ENCODE measurements around the gene ELOA. TPM values are rescaled to one million over a fixed set of nuclear protein-coding genes. Genes with fewer than 3 reads are reported as not detected.

ELOA gene
- total RNA-seq, 4 donors from 2014 or later, result 38.2 to 58.2 (median 42.8) TPM

DNA sequence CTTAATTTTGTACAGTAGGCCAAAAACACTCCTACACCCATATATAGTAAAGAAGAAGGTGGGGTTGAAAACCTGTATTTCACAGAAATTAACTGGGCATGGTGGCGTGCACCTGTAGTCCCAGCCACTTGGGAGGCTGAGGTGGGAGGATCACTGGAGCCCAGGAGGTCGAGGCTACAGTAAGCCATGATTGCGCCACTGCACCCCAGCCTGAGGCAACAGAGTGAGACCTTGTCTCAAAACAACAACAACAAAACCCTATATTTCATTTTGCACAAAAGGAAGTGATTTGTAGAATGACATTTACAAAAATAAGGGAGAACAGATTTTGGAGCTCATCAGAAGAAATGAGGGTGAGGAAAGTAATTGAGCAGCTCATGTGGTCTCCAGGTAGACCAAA, 45.4 kb downstream of the ELOA start:
- Histone ChIP-seq H3K36me3 (peaks cover 49% of the 10 kb centered on the region), H3K4me1 (peaks cover 32% of the 10 kb centered on the region), H3K27me3 (no peaks in the 10 kb centered on the region), H3K27ac (no peak overlapping the region), H3K4me3 (no peak overlapping the region), H3K9me3 (no peaks in the 10 kb centered on the region)
- DNase-seq (ENCODE audit: low spot score in 2 of 2), result no peak
- 92% methylated on average over 3 of the region's 3 CpGs for WGBS
- TF ChIP-seq POLR2A (IDR thresholded peaks at IDR 0.05) (no peak), EP300 (IDR thresholded peaks at IDR 0.05) (no peak), POLR2AphosphoS5 (IDR thresholded peaks at IDR 0.05) (no peak)
- TF ChIP-seq, protein P1, sequence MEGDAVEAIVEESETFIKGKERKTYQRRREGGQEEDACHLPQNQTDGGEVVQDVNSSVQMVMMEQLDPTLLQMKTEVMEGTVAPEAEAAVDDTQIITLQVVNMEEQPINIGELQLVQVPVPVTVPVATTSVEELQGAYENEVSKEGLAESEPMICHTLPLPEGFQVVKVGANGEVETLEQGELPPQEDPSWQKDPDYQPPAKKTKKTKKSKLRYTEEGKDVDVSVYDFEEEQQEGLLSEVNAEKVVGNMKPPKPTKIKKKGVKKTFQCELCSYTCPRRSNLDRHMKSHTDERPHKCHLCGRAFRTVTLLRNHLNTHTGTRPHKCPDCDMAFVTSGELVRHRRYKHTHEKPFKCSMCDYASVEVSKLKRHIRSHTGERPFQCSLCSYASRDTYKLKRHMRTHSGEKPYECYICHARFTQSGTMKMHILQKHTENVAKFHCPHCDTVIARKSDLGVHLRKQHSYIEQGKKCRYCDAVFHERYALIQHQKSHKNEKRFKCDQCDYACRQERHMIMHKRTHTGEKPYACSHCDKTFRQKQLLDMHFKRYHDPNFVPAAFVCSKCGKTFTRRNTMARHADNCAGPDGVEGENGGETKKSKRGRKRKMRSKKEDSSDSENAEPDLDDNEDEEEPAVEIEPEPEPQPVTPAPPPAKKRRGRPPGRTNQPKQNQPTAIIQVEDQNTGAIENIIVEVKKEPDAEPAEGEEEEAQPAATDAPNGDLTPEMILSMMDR (IDR thresholded peaks at IDR 0.05), result no peak

DNA sequence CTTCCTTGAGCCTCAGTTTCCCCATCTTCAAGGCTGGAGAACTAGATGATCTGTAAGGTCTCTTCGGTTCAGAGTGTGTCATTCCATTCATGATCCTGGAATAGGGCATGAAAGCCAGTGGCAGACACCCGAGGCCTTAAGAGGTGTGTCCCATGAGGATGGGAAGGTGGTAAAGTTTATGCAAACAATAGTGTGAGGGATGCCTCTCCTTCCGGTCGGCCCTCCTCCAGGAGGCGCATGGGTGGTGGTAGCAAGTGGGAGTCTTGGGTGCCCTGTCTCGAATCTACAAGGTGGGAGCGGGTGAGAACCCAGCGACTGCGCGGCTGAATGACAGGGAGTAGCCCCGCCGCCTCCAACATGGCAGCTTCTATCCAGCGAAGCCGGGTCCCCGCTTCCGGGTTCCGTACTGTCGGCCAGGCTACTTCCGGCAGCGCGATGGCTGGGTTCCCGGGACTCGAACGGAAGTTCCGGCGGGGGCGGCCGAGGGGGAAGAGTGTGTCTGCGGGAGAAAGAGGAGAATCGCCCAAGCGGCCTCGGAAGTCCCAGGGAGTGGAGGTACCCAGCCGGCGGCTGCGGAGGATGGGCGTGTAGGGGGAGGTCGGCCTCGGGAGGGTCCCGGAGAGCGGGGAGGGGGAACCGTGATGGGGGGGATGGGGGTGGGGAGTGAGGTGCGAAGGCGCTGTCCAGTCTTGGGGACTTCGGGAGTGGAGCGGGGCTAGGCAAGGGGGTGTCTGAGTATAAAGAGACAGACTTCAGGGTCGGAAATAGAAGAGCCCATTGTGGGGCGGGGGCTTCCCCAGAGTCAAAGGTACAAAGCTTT, 47.6 kb downstream of the ELOA start, which contains the start of gene LYPLA2:
Gene LYPLA2 (plus strand): TSS at position 450 of the 820 bp plus-strand sequence. CDS start 1,538 bp downstream, outside the sequence.
- Histone ChIP-seq H3K4me1 (peaks cover 37% of the 10 kb centered on the region), H3K27ac (peak within 1 kb of the TSS; percentile 75), H3K4me3 (peak within 1 kb of the TSS; percentile 92), H3K27me3 (no peaks in the 10 kb centered on the region), H3K9me3 (no peaks in the 10 kb centered on the region), H3K36me3 (peaks cover 58% of the 10 kb centered on the region)
- WGBS, result 2% methylated on average over 30 of the region's 47 CpGs
- DNase-seq (ENCODE audit: low spot score in 2 of 2), result peak; percentile 97
- no peak for TF ChIP-seq EP300 (IDR thresholded peaks at IDR 0.05)
- TF ChIP-seq POLR2AphosphoS5 (IDR thresholded peaks at IDR 0.05), result peak in 2 of 3 donors; percentile 66 to 86
- no peak for TF ChIP-seq POLR2A (IDR thresholded peaks at IDR 0.05)
- TF ChIP-seq, protein P1 (IDR thresholded peaks at IDR 0.05), result no peak

DNA sequence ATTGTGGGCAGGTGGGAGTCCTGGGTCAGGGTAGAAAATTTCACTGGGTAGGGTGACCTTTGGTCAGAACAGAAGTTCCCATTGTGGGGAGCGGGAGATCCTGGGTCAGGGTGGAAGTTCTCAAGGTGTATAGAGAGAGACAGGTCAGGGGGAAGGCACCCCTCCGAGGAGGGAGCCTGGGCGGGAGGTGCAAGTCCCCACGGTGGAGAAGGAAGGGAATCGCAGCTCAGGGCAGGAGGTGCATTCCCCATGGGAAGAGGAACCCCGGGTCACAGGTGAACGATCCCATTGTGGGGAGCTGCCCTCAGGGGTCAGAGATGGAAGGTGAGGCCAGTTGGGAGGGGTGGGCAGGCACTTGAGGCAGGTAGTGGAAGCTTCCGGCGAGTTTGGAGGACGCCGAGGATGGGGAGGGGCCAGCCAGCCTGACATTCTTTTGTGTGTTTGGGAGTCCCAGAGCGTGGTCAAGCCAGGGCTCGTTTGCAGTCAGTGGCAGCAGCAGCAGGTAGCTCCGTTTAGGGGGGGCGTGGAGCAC, 48.3 kb downstream of the ELOA start:
- DNase-seq (ENCODE audit: low spot score in 2 of 2), result no peak
- no peaks in the 10 kb centered on the region for H3K27me3 ChIP-seq
- peaks cover 38% of the 10 kb centered on the region for H3K4me1 ChIP-seq
- peak overlapping the region; percentile 92 for H3K4me3 ChIP-seq
- H3K36me3 ChIP-seq, result peaks cover 58% of the 10 kb centered on the region
- H3K9me3 ChIP-seq, result no peaks in the 10 kb centered on the region
- H3K27ac ChIP-seq, result peak overlapping the region; percentile 75
- TF ChIP-seq POLR2AphosphoS5 (IDR thresholded peaks at IDR 0.05), result no peak
- TF ChIP-seq, protein P1 (IDR thresholded peaks at IDR 0.05), result no peak
- no peak for TF ChIP-seq EP300 (IDR thresholded peaks at IDR 0.05)
- no peak for TF ChIP-seq POLR2A (IDR thresholded peaks at IDR 0.05)
- 0% methylated on average over 12 of the region's 15 CpGs for WGBS

DNA sequence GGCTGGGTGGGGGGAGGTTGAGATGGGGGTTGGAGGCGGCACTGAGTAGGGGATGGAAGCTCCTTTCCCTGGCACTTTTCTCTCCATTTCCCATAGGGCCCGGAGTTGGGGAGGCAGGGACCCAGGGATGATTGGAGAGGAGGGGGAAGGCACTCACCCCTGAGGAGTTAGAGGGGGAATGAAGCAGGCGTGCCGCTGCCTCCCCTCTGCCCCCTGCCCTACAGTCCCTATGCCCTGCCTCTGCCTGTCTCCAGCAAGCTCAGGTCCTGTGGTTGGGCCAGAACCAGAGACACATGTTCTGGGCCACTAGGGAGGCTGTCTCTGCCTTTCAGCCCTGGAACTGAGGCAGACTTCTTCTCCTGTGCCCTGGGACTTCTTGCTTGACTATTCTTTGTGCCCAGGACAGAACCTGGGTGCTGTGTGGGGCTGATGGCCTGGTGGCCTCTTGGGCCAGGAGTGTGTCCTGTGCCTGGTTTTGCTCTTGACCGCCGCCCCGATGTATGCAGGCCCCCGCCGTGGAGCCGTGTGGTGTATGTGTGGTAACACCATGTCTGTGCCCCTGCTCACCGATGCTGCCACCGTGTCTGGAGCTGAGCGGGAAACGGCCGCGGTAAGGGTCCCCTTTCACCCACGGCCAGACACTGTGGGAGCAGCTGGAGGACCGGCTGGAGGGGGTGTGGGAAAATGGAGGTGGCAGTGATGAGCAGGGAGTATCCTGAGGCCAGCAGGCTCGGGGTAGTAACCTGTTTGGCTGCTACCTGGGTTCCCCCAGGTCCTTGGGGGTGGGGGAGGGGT, 49.1 kb downstream of the ELOA start:
- TF ChIP-seq POLR2A (IDR thresholded peaks at IDR 0.05) (no peak), POLR2AphosphoS5 (IDR thresholded peaks at IDR 0.05) (no peak), EP300 (IDR thresholded peaks at IDR 0.05) (no peak)
- TF ChIP-seq, protein P1 (IDR thresholded peaks at IDR 0.05), result no peak
- WGBS, result 31% methylated on average over 5 of the region's 19 CpGs
- peaks cover 39% of the 10 kb centered on the region for H3K4me1 ChIP-seq
- no peaks in the 10 kb centered on the region for H3K9me3 ChIP-seq
- no peak for DNase-seq (ENCODE audit: low spot score in 2 of 2)
- peak overlapping the region; percentile 75 for H3K27ac ChIP-seq
- H3K27me3 ChIP-seq, result no peaks in the 10 kb centered on the region
- H3K36me3 ChIP-seq, result peaks cover 57% of the 10 kb centered on the region
- H3K4me3 ChIP-seq, result peak overlapping the region; percentile 92

Measured in suprapubic skin (tissue), 4 donors.